BLaER1 treated with 17β-estradiol and CSF1 and Interleukin-3, amounts not matched to agents 10 nM and 100 nM (cell line): Measurements from ENCODE around the gene FKBP1B.

Source experiments
- H3K27ac ChIP-seq, 11 experiments: shearing (Covaris generic); formaldehyde crosslinking; 2 replicates each; pipeline ENCODE4 v1.8.1; 2022
- H3K27me3 ChIP-seq, 11 experiments: shearing (Covaris generic); formaldehyde crosslinking; 2 replicates each; pipeline ENCODE4 v1.8.1; 2022
- H3K36me3 ChIP-seq, 11 experiments: shearing (Covaris generic); formaldehyde crosslinking; 2 replicates each; pipeline ENCODE4 v1.8.1; 2022
- H3K4me1 ChIP-seq, 10 experiments: shearing (Covaris generic); formaldehyde crosslinking; 2 replicates each; pipeline ENCODE4 v1.8.1; 2022
- H3K4me2 ChIP-seq, 11 experiments: shearing (Covaris generic); formaldehyde crosslinking; 2 replicates each; pipeline ENCODE4 v1.8.1; 2022
- H3K4me3 ChIP-seq, 10 experiments: shearing (Covaris generic); formaldehyde crosslinking; 2 replicates each; pipeline ENCODE4 v1.8.1; 2022
- H3K9ac ChIP-seq, 11 experiments: shearing (Covaris generic); formaldehyde crosslinking; 2 replicates each; pipeline ENCODE4 v1.8.1; 2022
- H3K9me3 ChIP-seq, 11 experiments: shearing (Covaris generic); formaldehyde crosslinking; replicated peaks in 1 of 11; 2 replicates each; pipeline ENCODE4 v1.8.1; 2022
- H4K20me1 ChIP-seq, 11 experiments: shearing (Covaris generic); formaldehyde crosslinking; 2 replicates each; pipeline ENCODE4 v1.8.1; 2022
- Cebpa-rat ChIP-seq, 11 experiments: shearing (Covaris generic); IDR thresholded peaks; 2 replicates each; pipeline ENCODE4 v1.8.1; 2022

FKBP1B gene

DNA sequence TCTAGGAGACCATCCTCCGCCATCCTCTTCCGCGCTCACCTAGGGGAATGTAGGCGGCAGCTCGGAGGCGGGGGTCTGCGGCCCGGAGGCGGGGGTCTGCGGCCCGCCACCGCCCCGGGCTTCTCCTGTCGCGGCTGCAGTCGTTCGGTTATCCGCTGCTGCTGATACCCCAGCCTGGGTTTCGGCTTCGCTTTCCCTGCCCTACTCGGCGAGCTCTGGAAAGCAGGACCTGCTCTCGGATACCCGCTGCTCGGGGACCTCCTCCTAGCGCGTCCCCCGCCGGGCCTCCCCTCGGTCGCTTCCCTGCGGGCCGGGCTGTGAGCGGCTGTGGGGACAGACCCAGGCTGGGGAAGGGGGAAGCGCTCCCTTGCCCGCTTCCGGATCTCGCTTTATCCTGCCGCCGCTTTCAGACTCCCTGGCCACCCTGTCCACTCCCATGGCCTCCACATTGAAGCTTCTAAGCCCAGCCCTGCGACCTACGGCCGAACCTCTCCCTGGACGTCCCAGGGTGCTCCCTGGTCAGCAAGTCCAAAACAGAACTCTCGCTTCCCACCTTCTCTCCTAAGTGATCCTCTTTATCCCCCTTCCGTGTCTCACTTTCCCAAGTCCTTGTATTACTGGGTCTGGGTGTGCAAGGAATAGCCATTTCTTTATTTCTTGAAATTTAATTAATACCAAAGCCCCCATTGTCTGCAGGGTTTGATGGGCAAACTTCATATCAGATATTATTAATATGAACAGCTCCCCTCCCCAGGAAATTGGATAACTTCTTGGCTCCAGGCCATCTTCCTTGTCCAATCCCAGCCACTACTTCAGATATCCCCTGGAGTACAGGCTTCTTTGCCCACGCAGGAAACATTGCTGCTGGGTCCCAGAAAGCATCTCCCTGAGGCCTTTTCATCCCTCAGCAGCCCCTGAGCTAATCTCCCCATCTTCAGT lies 769 bp downstream of the FKBP1B start:
- H3K4me1 ChIP-seq = peaks cover 27 to 39% (median 35%) of the 10 kb centered on the region in 10 experiments
- H3K4me2 ChIP-seq = peak overlapping the region; percentile 81 to 95 (median 90)
- peaks cover 43 to 62% (median 54%) of the 10 kb centered on the region in 11 experiments for H3K27me3 ChIP-seq
- H3K36me3 ChIP-seq = no peaks in the 10 kb centered on the region
- no peak for TF ChIP-seq Cebpa-rat (IDR thresholded peaks at IDR 0.05)
- peak overlapping the region; percentile 52 to 76 (median 65) for H3K4me3 ChIP-seq
- H3K9me3 ChIP-seq = no peaks in the 10 kb centered on the region
- H3K27ac ChIP-seq = no peak overlapping the region
- H4K20me1 ChIP-seq = peaks cover 0 to 5% (median 0%) of the 10 kb centered on the region in 11 experiments; a peak in 4 of 22 replicates
- H3K9ac ChIP-seq = peak overlapping the region; percentile 23 to 71 (median 56); a peak in 14 of 22 replicates

GRCh38 chr2:24051833-24052232 lies 2.3 kb downstream of the FKBP1B start:
- Histone ChIP-seq H3K4me1 (peaks cover 14 to 27% (median 21%) of the 10 kb centered on the region in 10 experiments), H3K27ac (no peak overlapping the region), H3K36me3 (no peaks in the 10 kb centered on the region), H3K4me2 (no peak overlapping the region), H3K27me3 (peaks cover 43 to 62% (median 54%) of the 10 kb centered on the region in 11 experiments), H3K4me3 (no peak overlapping the region), H3K9me3 (peaks cover 0 to 10% (median 0%) of the 10 kb centered on the region in 11 experiments; a peak in 4 of 22 replicates), H3K9ac (no peak overlapping the region), H4K20me1 (no peaks in the 10 kb centered on the region; a peak in 2 of 22 replicates)
- no peak for TF ChIP-seq Cebpa-rat (IDR thresholded peaks at IDR 0.05)

GRCh38 chr2:24052951-24053350 lies 3.4 kb downstream of the FKBP1B start:
- peaks cover 43 to 59% (median 51%) of the 10 kb centered on the region in 11 experiments for H3K27me3 ChIP-seq
- no peak for TF ChIP-seq Cebpa-rat (IDR thresholded peaks at IDR 0.05)
- peaks cover 0 to 10% (median 0%) of the 10 kb centered on the region in 11 experiments; a peak in 4 of 22 replicates for H3K9me3 ChIP-seq
- no peak overlapping the region for H3K4me2 ChIP-seq
- H3K4me1 ChIP-seq = peaks cover 10 to 21% (median 17%) of the 10 kb centered on the region in 10 experiments
- H3K9ac ChIP-seq = no peak overlapping the region
- no peaks in the 10 kb centered on the region; a peak in 2 of 22 replicates for H4K20me1 ChIP-seq
- H3K27ac ChIP-seq = no peak overlapping the region
- H3K4me3 ChIP-seq = no peak overlapping the region
- no peaks in the 10 kb centered on the region for H3K36me3 ChIP-seq

DNA sequence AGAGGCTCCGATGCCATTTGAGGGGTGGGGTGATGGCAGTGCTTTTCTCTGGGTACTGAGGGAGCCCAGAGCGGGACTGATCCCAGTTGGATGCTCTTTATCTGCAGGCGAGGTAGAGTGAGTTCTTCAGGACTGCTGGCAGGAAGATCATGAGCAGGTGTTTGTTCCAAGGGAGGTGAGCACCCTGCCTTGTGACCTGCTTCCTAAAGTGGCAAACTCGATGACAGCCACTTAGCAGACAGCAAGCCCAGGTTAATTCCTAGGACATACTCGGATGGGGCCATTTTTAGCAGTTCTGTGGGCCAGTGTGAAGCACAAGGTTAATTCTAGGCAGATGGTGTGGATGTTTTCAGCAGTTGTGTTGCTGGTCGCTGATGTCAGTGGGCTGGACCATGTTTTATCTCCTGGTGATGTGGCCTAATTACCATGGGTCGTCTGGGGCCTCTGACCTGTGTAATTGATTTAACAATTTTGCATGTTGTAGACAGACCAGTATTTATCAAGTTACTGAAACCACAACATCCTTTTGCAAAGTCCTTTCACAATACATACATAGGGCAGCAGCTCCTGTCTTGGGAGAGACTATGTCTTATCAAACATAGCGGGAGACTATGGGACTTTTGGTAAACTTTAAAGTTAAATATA lies 4.9 kb downstream of the FKBP1B start:
- Histone ChIP-seq H3K27ac (no peak overlapping the region), H4K20me1 (no peaks in the 10 kb centered on the region; a peak in 2 of 22 replicates), H3K4me3 (no peak overlapping the region), H3K36me3 (no peaks in the 10 kb centered on the region), H3K9me3 (peaks cover 0 to 10% (median 0%) of the 10 kb centered on the region in 11 experiments; a peak in 4 of 22 replicates), H3K4me2 (no peak overlapping the region), H3K9ac (no peak overlapping the region), H3K27me3 (peaks cover 29 to 43% (median 35%) of the 10 kb centered on the region in 11 experiments), H3K4me1 (peaks cover 6 to 12% (median 9%) of the 10 kb centered on the region in 10 experiments; a peak in 16 of 20 replicates)
- TF ChIP-seq Cebpa-rat (IDR thresholded peaks at IDR 0.05) = no peak

DNA sequence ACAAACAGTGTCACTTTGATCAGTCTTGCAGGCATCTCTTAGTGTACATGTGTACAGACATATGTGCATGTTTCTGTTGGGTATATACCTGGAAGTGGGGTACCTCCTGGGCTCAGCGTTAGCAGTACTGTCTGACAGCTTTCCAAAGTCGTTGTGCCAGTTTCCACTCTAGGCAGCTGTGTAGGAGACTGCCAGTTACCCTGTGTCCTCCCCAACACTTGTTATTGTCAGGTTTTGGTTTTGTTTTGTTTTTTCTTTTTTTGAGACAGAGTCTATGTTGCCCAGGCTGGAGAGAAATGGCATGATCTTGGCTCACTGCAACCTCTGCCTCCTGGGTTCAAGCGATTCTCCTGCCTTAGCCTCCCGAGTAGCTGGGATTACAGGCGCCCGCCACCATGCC lies 6.2 kb downstream of the FKBP1B start:
- no peak for TF ChIP-seq Cebpa-rat (IDR thresholded peaks at IDR 0.05)

DNA sequence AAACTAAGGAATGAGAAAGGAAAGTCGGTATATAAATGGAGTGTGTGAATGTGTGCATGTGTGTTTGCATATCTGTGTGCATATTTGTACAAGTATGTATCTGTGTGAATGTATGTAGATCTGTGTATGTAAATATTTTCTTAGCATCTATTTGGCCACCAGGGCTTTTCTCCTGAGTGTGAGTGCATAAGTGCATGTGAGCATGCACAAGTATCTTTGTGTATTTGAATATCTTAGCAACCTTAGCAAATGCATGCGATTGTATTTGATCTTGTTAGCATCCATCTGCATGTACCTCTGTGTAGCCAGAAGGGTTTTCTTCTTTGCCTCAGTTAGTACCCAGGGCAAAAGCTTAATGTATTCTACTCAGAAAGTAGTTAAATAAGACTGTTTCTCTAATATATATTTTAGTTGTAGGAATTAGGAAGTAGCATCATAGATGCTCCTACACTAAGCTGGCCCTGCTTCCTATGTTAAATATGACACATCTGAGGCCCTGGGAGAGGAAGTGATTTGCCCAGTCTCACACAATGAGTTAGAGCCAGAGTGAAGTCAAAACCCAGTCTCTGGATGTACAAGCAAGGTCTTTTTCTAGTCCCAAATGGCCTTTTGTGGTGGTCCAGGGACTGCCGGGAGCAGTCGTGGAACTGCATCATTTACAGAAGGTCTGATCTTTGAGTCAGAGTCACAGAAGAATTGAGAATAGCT lies 9.2 kb downstream of the FKBP1B start:
- Histone ChIP-seq H3K4me3 (no peak overlapping the region), H3K9me3 (peaks cover 0 to 10% (median 0%) of the 10 kb centered on the region in 11 experiments; a peak in 4 of 22 replicates), H3K27me3 (peaks cover 0 to 2% (median 0%) of the 10 kb centered on the region in 11 experiments; a peak in 1 of 22 replicates), H3K36me3 (no peaks in the 10 kb centered on the region), H3K27ac (no peak overlapping the region), H3K4me2 (peak overlapping the region in 2 of 11 experiments; percentile 11 to 16; a peak in 2 of 22 replicates), H3K4me1 (peaks cover 0 to 10% (median 0%) of the 10 kb centered on the region in 10 experiments; a peak in 6 of 20 replicates), H3K9ac (no peak overlapping the region), H4K20me1 (no peaks in the 10 kb centered on the region; a peak in 1 of 22 replicates)
- TF ChIP-seq Cebpa-rat (IDR thresholded peaks at IDR 0.05) = no peak

More for the DNA sequence above, 6.2 kb downstream of the FKBP1B start:
- Histone ChIP-seq H3K4me3 (no peak overlapping the region), H3K4me2 (no peak overlapping the region), H3K4me1 (peaks cover 0 to 10% (median 0%) of the 10 kb centered on the region in 10 experiments; a peak in 6 of 20 replicates), H3K36me3 (no peaks in the 10 kb centered on the region), H3K27ac (no peak overlapping the region), H3K9me3 (peaks cover 0 to 10% (median 0%) of the 10 kb centered on the region in 11 experiments; a peak in 4 of 22 replicates), H3K9ac (no peak overlapping the region), H4K20me1 (no peaks in the 10 kb centered on the region; a peak in 1 of 22 replicates), H3K27me3 (peaks cover 16 to 31% (median 23%) of the 10 kb centered on the region in 11 experiments; a peak in 21 of 22 replicates)

DNA sequence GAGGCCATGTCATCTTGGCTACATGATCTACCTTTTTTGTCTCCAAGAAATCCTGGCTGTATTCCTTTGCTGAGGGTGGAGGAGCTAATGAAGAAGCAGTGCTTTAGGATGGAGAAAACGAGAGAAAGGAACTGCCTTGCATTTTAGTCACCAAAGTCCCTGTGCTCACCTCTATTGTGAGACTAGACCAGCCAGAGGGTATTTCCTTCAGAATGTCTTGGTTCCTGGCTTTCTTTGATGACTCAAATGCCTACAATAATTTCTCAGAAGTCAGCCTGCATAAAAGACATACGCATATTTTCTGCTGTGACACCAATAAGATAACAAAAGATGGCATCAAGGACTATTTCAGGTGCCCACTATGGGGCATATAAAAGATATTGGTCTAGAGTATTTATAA lies 15.8 kb downstream of the FKBP1B start:
- Histone ChIP-seq H3K4me3 (no peak overlapping the region), H3K9me3 (no peaks in the 10 kb centered on the region), H3K9ac (no peak overlapping the region), H3K27ac (no peak overlapping the region), H3K27me3 (no peaks in the 10 kb centered on the region), H3K4me1 (peaks cover 0 to 7% (median 2%) of the 10 kb centered on the region in 10 experiments; a peak in 6 of 20 replicates), H4K20me1 (peaks cover 7 to 26% (median 14%) of the 10 kb centered on the region in 11 experiments; a peak in 14 of 22 replicates), H3K4me2 (no peak overlapping the region), H3K36me3 (peaks cover 44 to 55% (median 52%) of the 10 kb centered on the region in 11 experiments)
- TF ChIP-seq Cebpa-rat (IDR thresholded peaks at IDR 0.05) = no peak

DNA sequence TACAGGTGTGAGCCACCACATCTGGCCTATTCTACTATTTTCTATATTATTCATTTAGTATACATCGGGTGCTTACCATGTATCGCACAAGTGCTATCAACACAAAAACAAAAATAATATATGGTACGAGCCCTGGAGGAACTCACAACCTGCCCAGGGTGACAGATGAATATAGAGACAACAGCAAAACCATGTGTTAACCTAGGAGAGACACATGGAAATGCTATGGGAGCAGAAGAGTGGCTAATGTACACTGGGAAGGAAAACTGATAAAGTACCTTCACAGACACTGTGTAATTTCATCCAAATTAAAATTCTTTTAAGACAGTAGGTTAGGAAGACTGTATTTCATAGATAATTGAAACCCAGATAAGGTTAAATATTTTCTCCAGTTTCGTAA lies 22.7 kb downstream of the FKBP1B start:
- H3K36me3 ChIP-seq = peaks cover 61 to 75% (median 72%) of the 10 kb centered on the region in 11 experiments
- H3K9ac ChIP-seq = no peak overlapping the region

More for the DNA sequence above, 22.7 kb downstream of the FKBP1B start:
- no peak for TF ChIP-seq Cebpa-rat (IDR thresholded peaks at IDR 0.05)
- Histone ChIP-seq H3K27ac (no peak overlapping the region), H4K20me1 (peaks cover 12 to 82% (median 33%) of the 10 kb centered on the region in 11 experiments; a peak in 16 of 22 replicates), H3K9me3 (no peaks in the 10 kb centered on the region), H3K27me3 (no peaks in the 10 kb centered on the region), H3K4me1 (peaks cover 13 to 24% (median 20%) of the 10 kb centered on the region in 10 experiments), H3K4me3 (no peak overlapping the region), H3K4me2 (no peak overlapping the region)
